Colonic mucosa (tissue), 4 donors: ENCODE data around the gene EOLA1. TPM values are rescaled to one million over a fixed set of nuclear protein-coding genes. Genes with fewer than 3 reads are reported as not detected.

Source experiments
- DNase-seq: peaks from one replicate; pipeline ENCODE4 v3.0.0-alpha.2; 2020
- H3K27ac ChIP-seq: fragments of 200-600 bp; one replicate; pipeline ENCODE4 v1.8.0; 2021
- H3K27me3 ChIP-seq: fragments of 200-600 bp; one replicate; pipeline ENCODE4 v1.8.0; 2021
- H3K36me3 ChIP-seq: fragments of 200-600 bp; one replicate; pipeline ENCODE4 v1.8.0; 2021
- H3K4me1 ChIP-seq: fragments of 200-600 bp; one replicate; pipeline ENCODE4 v1.8.0; 2021; ENCODE audit warnings: mild to moderate bottlenecking
- H3K4me3 ChIP-seq: fragments of 200-600 bp; one replicate; pipeline ENCODE4 v1.8.0; 2021
- H3K9ac ChIP-seq, 2 donors: one replicate each; pipeline ENCODE4 v1.7.0; 2013; ENCODE audit warnings: control low read depth in 2 of 2, low read depth in 2 of 2, low read length in 2 of 2
- H3K9me3 ChIP-seq: fragments of 200-600 bp; one replicate; pipeline ENCODE4 v1.8.0; 2021
- CTCF ChIP-seq: fragments of 200-600 bp; IDR thresholded peaks from one replicate; pipeline ENCODE4 v1.8.0; 2022; ENCODE audit warnings: antibody characterized with exemption, mild to moderate bottlenecking
- intact Hi-C: fragments of 100-400 bp; cut with DNase I; formaldehyde crosslinking; loops from one replicate; pipeline ENCODE4 v1.14.1; 2022
- total RNA-seq, 2 donors: library from RNA; stranded (reverse); fragmentation: NEBNext Ultra II Directional in 1 of 2; extraction: Animal tissue kit (Norgen Biotek cat#: 25700) in 1 of 2; gene quantifications; one replicate each; pipeline ENCODE4 v1.2.1, GENCODE V29; 2021
- donor health status: healthy.
- donor health status: DM: no; HTN: no; CAD: no.
- donor health status: DM: no; HTN: no; CAD: no.

Gene EOLA1
- total RNA-seq, 2 donors from 2014 or later: 27.1 to 30.9 TPM

GRCh38 chrX:149510386-149510785 is 30.4 kb upstream of the EOLA1 start:
- H3K9me3 ChIP-seq: no peaks in the 10 kb centered on the region
- H3K9ac ChIP-seq: no peak overlapping the region
- intact Hi-C loops: loop anchor here (10.0 kb wide), 1 partner anchor 124 kb away; the partner anchor contains the start of gene TMEM185A
- H3K27me3 ChIP-seq: no peaks in the 10 kb centered on the region
- no peak for DNase-seq
- H3K27ac ChIP-seq: no peak overlapping the region
- H3K4me3 ChIP-seq: no peak overlapping the region
- no peak for TF ChIP-seq CTCF
- H3K4me1 ChIP-seq: no peaks in the 10 kb centered on the region
- H3K36me3 ChIP-seq: no peaks in the 10 kb centered on the region

GRCh38 chrX:149511081-149511480 is 29.7 kb upstream of the EOLA1 start:
- no peak overlapping the region for H3K27ac ChIP-seq
- no peak for DNase-seq
- H3K27me3 ChIP-seq: no peaks in the 10 kb centered on the region
- no peak overlapping the region for H3K9ac ChIP-seq
- no peak overlapping the region for H3K4me3 ChIP-seq
- no peaks in the 10 kb centered on the region for H3K36me3 ChIP-seq
- H3K4me1 ChIP-seq: no peaks in the 10 kb centered on the region
- TF ChIP-seq CTCF: no peak
- intact Hi-C loops: loop anchor here (10.0 kb wide), 1 partner anchor 124 kb away; the partner anchor contains the start of gene TMEM185A
- H3K9me3 ChIP-seq: no peaks in the 10 kb centered on the region

- no peaks in the 10 kb centered on the region for H3K36me3 ChIP-seq
- no peaks in the 10 kb centered on the region for H3K27me3 ChIP-seq
- no peaks in the 10 kb centered on the region for H3K9me3 ChIP-seq
- H3K4me1 ChIP-seq: no peaks in the 10 kb centered on the region
- peak; percentile 53 for DNase-seq
- no peak overlapping the region for H3K27ac ChIP-seq
- peak; percentile 60 for TF ChIP-seq CTCF
- H3K4me3 ChIP-seq: no peak overlapping the region
- intact Hi-C loops: loop anchor here (10.0 kb wide), 1 partner anchor 122 kb away; the partner anchor contains the start of gene TMEM185A
- H3K9ac ChIP-seq: no peak overlapping the region
Observed at GRCh38 chrX:149512225-149512885, 28.5 kb upstream of the EOLA1 start.

- TF ChIP-seq CTCF: no peak
- no peak overlapping the region for H3K4me3 ChIP-seq
- H3K9ac ChIP-seq: no peak overlapping the region
- no peaks in the 10 kb centered on the region for H3K27me3 ChIP-seq
- H3K36me3 ChIP-seq: no peaks in the 10 kb centered on the region
- H3K9me3 ChIP-seq: no peaks in the 10 kb centered on the region
- no peak overlapping the region for H3K27ac ChIP-seq
- H3K4me1 ChIP-seq: no peaks in the 10 kb centered on the region
- DNase-seq: no peak
- intact Hi-C loops: loop anchor here (10.0 kb wide), 1 partner anchor 121 kb away; the partner anchor contains the start of gene TMEM185A
Observed at GRCh38 chrX:149513825-149514428, 26.9 kb upstream of the EOLA1 start.

GRCh38 chrX:149515954-149516602 is 24.7 kb upstream of the EOLA1 start:
- no peaks in the 10 kb centered on the region for H3K9me3 ChIP-seq
- DNase-seq: no peak
- H3K9ac ChIP-seq: no peak overlapping the region
- intact Hi-C loops: loop anchor here (10.0 kb wide), 1 partner anchor 119 kb away; the partner anchor contains the start of gene TMEM185A
- no peak overlapping the region for H3K27ac ChIP-seq
- no peaks in the 10 kb centered on the region for H3K36me3 ChIP-seq
- H3K4me3 ChIP-seq: no peak overlapping the region
- no peak for TF ChIP-seq CTCF
- no peaks in the 10 kb centered on the region for H3K27me3 ChIP-seq
- H3K4me1 ChIP-seq: no peaks in the 10 kb centered on the region
